ENCODE measurements around the gene TTC28. TPM values are rescaled to one million over a fixed set of nuclear protein-coding genes. Genes with fewer than 3 reads are reported as not detected.
"Not testable (repeated sequence)": the region's sequence is repeated elsewhere in the genome, so short reads cannot be mapped to it uniquely, and the experiment has no call there.

Gene TTC28
- total RNA-seq, 2 experiments from 2014 or later: 0.67 to 0.72 TPM

DNA sequence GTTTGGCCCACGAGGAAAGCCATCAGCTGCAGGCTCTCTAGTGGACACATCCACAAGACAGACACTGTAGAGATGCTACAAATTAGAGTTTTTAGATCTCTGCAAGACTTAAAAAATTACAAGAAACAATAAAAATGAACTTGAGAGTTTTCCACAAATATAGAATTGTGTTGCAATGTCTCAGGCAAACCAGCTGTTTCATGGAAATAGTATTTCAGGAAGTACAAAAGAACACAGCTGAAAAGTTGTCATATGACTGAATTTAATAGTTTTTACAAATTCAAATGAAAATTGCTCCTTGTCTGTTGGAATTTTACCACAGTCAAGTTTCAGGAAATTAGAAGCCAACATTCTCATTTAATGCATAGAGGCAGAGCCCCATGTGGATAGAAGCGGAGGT is 576.0 kb downstream of the TTC28 start:
- ChIA-PET CTCF (no interaction called here), POLR2A (no interaction called here)

DNA sequence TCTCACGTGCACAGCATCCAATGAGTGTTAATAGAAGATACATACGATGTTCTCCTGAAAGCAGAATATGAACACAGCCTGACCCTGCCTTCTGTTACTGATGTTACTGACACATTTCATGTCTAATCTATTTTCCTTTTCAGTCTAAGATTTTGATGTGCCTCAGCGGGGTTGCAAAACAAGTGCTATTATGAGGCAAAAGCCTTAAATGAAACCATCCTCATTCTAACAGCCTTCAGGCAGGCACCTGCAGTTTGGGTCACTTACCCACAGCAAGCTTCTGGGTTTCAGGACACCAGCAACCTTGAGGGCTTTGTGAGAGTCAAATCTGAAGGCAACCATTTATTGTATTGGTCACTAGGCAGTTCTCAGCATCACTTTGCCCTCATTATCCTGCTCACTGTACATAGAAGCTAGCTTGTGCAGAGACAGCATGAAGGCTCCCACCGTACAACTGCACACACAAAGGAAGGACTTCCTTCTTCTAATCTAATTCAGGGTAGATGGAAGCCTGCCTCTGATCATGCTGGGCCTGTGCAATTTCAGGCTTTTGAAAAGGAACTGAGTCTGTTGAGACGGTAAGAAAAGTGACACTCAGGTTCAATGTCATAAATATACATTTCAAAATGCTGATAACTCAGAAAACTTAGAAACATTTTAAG is 577.4 kb downstream of the TTC28 start:
- ChIA-PET POLR2A (no interaction called here), CTCF (no interaction called here)

DNA sequence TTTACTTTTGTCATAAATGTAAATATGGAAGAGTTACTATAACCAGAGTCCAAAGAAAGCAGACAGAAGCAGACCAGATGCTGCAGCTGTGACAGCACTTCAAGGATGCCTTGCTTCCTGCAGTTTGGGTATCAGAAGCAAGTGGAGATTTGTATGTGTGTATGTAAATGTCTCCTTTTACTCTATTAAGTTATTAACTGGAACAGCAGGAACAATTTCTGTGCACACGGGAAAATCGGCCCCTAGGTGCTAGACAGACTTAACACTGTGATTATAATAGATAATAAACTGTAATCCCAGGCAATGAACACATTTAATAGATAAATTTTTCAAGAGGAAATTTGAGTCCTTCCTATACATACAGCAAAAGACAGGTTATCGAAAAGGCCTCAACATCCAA is 582.0 kb downstream of the TTC28 start:
- POLR2A ChIA-PET: no interaction called here
- CTCF ChIA-PET: no interaction called here

DNA sequence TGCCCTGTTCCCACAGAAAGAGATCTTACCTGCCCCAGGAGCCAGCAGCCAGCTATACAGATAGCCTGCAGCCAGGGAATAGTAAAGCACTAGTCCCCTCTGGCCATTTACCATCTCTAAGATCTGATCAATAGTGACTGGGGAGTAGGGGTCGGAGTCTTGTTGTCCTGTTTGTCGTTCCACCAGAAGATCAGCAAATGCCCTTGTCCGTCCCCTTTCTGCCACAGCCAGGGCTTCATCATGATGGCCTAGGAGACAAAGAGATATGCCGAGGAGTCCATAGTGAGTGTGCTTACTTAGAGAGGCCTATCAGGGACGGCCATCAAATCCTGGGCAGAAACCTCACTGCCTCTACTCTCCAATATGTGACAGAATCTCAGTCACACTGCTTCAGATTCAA is 583.5 kb downstream of the TTC28 start:
- CTCF ChIA-PET: no interaction called here

DNA sequence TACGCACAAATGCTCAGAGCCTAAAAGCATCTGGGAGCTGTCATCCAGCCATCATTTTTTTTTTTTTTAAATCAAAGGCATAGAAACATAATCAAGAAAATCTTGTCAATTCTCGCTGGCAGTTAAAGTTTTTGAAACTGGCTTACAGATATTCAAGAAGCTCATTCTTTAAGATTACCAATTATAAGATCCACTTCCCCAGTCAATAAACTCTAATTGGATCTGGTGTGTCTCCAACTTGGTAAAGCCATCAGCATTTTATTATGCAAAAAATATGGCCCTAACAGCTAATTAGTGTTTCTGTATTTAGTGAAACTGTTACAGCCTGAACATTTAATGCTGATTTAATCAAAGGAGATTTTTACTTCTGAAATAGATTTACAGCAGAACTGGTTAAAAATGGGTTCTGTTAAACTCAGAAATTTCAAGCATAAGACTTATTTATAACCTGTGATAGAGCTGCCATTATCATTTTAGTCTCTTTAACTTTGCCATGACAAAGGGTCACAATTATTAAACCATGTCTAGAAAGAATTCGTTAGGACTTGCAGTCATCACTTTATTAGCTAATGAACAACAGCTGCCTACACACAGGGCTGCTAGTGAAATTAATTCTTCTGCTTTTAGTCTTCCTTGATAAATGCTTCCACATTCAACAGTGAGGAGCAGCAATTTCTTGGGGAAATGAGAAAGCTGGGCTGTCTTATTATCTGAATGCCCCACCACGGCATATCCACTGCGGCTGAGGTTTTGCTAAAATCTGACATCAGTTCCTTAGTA is 584.1 kb downstream of the TTC28 start:
- CTCF ChIA-PET: no interaction called here

More for the DNA sequence above, 583.5 kb downstream of the TTC28 start:
- POLR2A ChIA-PET: no interaction called here

DNA sequence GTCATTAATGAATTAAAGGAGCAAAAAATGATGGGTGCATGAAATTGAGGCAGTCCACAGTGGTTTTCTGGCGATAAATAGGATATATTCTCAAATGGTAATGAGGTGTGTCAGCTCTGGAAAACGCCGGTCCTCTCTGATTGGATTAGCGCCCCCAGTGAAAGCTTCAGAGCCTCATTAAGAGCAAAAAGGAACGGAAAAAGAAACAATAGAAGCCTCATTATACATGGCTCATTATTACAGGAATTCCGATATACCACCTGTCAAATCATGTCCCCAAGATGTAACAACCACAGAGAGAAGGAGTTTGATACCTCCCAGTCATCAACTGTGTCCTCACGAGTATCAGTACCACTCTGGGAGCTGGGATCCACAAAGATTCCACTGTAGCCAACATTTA is 584.9 kb downstream of the TTC28 start:
- POLR2A ChIA-PET: no interaction called here
- CTCF ChIA-PET: no interaction called here

More for the DNA sequence above, 584.1 kb downstream of the TTC28 start:
- POLR2A ChIA-PET: no interaction called here

DNA sequence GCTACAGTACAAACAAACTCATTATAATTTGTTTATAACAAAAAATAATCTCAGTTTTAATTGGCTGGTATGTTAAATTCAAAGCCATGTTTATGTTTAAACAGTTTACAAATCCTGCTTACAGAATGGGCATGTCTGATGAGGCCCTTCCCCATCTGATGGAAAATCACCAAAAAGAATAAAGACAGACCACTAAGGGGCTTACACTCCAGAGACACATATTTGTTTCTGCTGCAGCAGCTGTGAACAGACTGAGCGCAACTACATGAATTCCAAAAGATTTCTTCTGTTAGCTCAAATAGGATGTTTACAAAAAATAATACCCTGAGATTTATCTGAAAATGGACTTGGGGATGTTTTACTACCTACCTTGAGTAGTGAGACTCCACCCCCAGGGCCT is 585.9 kb downstream of the TTC28 start:
- POLR2A ChIA-PET: no interaction called here
- CTCF ChIA-PET: no interaction called here

DNA sequence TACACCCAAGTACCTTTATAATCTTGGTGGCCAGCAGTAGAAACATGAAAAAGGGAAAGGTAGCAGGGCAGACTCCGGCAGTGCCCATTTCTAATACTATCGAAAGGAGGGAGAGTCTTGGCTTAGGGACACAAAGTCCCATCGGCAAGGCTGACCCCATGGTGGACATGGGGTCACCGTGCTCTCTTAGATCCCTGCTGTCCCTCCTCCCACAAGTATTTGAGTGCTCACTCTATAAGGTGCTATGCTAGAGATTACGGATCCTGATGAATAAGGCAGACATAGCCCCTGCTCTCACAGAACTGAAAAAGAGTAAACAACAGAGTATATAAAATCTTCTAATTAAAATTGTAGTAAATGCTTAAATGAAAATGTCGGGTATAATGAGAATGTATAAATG is 588.2 kb downstream of the TTC28 start:
- ChIA-PET CTCF (no interaction called here), POLR2A (no interaction called here)

DNA sequence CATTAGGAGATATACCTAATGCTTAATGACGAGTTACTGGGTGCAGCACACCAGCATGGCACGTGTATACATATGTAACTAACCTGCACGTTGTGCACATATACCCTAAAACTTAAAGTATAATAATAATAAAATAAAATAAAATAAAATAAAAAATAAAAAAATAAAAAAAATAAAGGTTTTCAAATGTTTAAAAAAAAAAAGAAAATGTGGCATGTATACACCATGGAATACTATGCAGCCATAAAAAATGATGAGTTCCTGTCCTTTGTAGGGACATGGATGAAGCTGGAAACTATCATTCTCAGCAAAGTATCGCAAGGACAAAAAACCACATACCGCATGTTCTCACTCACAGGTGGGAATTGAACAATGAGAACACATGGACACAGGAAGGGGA is 590.1 kb downstream of the TTC28 start:
- POLR2A ChIA-PET, CTCF ChIA-PET: not testable (repeated sequence)

DNA sequence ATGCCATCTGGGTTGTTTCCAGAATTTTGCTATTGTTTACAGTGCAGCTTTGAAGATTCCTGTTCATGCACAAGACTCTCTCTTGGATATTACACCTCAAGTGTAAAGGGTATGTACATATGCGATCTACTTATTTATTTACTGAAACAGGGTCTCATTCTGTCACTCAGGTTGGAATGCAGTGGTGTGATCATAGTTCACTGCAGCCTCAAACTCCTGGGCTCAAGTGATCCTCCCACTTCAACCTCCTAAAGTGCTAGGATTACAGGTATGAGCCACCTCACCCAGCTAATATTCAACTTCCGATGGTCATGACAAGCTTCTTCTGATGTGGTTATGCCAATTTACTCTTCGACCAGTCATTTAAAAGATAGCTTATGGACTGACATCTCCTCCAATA is 602.5 kb downstream of the TTC28 start:
- ChIA-PET POLR2A (no interaction called here), CTCF (no interaction called here)

DNA sequence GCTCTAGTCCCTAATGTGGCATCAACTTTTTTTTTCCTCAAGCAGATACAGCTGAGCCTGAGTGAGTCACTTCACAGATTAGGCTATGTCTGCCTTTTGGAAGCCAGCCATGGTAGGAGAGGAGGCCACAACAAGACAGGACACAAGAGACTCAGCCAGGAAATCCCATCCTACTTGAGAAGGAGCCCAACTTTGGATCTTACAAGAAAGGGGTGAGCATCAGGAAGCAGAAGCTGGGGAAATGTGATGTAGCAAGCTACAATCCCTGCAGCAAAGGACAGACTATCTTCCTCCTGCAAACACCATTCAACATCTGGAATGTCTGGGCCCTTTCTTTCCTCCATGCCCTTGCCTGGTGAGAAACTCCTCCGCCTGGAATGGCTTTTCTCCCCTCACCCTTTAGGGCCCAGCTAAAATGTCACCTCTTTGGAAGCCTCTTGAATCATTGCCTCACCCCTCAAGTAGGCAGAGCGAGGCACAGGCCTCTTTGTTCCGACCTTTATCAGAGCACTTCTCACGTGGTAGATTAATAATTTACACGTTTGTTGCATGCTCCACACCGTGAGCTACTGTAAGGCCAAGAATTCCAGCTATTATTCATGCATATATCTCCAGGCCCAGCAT is 604.2 kb downstream of the TTC28 start:
- POLR2A ChIA-PET: no interaction called here

DNA sequence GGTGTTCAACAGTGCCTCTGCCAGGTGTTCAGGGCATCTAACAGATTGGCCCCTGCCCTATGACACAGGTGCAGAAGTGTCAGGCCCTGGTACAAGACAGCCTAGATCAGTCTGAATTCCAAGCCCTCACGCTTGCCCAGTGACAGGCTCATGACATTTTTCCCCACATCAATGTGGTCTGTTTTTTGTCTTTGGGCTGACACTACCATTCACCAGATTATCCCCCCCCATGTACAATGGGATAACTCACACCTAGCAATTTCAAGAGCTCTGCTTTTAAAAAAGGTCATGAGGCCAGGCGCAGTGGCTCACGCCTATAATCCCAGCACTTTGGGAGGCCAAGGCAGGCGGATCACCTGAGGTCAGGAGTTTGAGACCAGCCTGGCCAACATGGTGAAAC is 605.1 kb downstream of the TTC28 start:
- CTCF ChIA-PET: no interaction called here
- POLR2A ChIA-PET: no interaction called here

More for the DNA sequence above, 604.2 kb downstream of the TTC28 start:
- CTCF ChIA-PET: interaction anchor here (0.6 kb wide), 1 partner anchor 551 kb away, joined by 3 read pairs; no protein-coding TSS in a partner anchor

DNA sequence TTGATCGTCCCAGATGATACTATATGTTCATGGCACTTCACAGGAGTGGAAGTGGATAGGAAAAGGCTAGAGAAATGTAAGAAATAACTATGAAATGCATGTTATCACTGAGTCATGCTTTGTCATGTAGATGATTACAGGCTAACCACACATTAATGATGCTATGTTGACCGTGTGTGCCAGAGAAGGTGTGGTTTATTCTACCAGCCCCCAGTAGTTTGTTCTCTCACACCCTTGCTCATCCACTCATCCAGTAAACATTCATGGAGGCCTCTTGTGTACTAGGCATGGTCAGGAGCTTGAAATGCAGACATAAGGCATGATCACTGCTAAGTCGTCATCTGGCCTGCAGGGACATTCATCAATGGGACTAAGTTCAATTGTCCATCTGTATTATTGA is 607.6 kb downstream of the TTC28 start:
- ChIA-PET POLR2A (no interaction called here), CTCF (no interaction called here)

DNA sequence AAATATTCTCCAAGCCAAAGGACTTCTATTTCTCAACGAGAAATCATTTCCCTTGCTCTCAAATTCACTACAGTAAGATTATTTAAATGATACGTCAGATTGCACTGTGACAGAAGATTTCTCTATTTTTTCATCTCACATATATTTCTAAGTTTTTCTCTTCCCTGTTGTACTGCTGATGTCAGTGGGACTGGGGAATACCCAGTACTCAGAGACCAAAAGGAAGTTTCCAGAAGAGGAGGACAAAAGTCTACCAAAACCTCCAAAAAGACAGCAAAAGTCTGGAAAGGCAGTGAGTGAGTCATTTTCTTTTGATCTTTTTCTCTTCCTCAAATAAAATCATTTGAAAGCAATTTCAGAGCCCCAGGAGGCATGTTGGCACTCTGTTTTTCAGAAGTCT is 610.8 kb downstream of the TTC28 start:
- POLR2A ChIA-PET: no interaction called here

DNA sequence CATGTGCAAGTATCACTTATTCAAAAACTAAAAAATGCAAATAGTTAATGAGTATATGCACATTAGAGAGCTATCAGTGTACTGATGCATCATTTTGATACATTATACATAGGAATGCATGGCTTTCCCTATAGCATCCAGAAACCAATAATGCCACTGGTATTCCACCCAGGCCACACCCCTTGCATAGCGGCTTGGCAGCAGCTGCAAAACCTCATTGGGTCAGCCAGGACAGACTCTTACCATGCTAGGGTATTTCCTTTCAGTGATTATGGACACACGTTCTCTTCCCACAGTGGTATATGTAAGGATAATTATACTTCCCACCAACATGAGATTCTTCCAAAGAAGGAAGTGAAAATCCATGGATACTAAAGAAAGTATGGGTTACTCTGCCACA is 614.7 kb downstream of the TTC28 start:
- ChIA-PET CTCF (no interaction called here), POLR2A (no interaction called here)

More for the DNA sequence above, 610.8 kb downstream of the TTC28 start:
- CTCF ChIA-PET: no interaction called here

DNA sequence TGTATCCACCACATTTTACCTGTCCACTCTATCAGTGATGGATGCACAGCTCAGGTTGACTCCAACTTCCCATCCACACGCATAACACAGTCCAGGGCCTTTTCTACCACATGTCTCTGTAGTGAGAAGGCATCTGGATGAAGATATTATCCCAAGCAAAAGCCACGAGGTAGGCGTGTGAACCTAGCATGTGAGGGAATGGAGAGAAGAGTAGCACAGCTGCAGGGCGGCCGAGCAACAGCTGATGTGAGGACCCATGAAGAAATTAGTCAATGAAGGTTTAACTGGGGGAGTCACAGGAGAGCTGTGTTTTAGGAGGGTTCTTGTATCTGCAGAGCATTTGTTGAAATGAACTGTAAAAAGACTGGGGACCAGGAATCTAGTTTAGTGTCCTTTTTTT is 616.0 kb downstream of the TTC28 start:
- POLR2A ChIA-PET: no interaction called here
- CTCF ChIA-PET: no interaction called here

DNA sequence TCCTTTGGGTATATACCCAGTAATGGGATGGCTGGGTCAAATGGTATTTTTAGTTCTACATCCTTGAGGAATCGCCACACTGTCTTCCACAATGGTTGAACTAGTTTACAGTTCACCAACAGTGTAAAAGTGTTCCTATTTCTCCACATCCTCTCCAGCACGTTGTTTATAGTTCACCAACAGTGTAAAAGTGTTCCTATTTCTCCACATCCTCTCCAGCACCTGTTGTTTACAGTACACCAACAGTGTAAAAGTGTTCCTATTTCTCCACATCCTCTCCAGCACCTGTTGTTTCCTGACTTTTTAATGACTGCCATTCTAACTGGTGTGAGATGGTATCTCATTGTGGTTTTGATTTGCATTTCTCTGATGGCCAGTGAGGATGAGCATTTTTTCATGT is 619.0 kb downstream of the TTC28 start:
- POLR2A ChIA-PET, CTCF ChIA-PET: not testable (repeated sequence)

DNA sequence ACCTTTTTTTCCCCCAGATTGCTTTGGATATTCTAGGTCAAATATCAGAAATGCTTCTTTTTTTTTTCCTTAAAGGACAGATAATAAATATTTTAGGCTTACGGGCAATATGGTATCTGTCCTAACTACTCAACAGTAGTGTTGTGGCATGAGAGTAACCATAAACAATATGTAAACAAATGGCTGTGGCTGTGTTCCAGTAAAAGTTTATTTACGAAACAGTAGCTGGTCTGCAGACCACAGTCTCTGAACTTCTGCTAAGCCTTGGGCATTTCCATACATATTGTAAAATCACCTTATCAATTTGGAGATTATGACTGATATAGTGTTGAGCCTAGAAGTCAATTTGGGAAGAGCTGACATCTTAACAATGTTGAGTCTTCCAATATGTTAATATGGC is 621.6 kb downstream of the TTC28 start:
- ChIA-PET CTCF (no interaction called here), POLR2A (no interaction called here)

DNA sequence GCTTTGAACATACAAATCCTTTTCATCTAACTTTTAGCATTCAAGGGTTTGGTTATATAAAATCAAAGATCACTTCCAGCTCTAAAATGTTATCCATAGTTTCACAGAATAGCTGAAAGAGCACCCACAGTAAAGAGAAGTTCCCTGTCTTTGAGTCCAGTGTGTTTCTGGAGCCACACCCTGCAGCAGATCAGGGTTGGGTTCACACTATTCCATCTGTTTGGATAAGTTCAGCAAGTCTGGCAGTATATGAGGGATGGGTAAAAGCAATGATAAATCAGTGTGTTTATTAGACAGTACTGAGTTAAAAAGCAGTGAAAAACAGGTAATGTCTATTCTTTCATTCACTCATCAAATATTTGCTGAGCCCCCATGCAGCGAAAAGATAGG is 624.8 kb downstream of the TTC28 start:
- POLR2A ChIA-PET: no interaction called here

DNA sequence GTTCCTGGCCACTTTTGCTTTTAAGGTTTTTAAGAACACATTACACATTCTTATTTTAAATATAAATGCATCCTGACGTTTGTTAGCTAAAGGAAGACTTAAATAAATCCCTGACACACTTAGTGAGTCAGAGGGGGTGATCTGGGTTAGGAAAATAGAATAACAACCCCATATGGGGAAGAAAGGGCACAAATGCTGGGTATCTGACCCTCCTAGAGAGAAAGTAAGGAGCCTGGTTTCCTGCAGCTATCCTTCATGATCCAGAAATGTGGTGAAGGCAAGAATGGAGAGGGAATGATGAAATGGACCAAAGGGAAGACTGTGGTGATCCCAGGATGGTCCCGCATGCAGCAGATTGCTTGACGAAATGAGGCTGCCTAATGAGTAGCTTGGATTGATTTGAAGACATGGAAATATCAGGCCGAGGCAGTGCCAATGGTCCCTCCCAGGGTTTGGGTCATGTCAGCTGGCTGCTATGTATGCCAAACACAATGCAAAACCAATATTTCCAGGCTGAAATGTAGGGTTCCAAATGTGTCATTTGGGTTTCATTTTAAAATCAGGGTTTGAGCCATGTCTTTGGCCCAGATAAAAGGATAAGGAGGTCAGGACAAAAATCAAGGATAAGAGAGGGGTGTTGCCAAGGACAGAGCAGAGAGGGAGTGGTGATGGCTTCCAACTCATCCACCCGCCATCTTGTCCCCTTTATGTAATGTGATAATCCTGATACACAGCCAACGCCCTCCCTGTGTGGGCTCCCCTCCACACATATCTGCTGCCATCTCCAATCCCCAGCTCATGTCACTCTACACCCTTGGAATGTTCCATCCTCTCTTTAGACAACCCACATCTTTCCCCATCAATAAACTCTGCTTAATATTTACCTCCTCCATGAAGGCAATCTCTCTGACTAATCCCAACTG is 625.5 kb downstream of the TTC28 start:
- CTCF ChIA-PET: interaction anchor here (1.1 kb wide), 1 partner anchor 319 kb away, joined by 3 read pairs; no protein-coding TSS in a partner anchor

More for the DNA sequence above, 624.8 kb downstream of the TTC28 start:
- CTCF ChIA-PET: no interaction called here

More for the DNA sequence above, 625.5 kb downstream of the TTC28 start:
- POLR2A ChIA-PET: no interaction called here
